Measurements from ENCODE around the gene UGT1A3.

- TF ChIP-seq CTCF (IDR thresholded peaks at IDR 0.05), result no peak
- TF ChIP-seq POLR2A (IDR thresholded peaks at IDR 0.05), result no peak
These were observed at the start of gene UGT1A3 for GRCh38 chr2:233728723-233729301.

Data from thyroid gland (tissue), 4 donors.